AG09319 (cell line): ENCODE data around the gene GALP.
"Not testable (repeated sequence)": the region's sequence is repeated elsewhere in the genome, so short reads cannot be mapped to it uniquely, and the experiment has no call there.

ENCODE experiments used
- DNase-seq: peaks from one replicate; pipeline ENCODE4 v3.0.0-alpha.2; 2010; ENCODE audit warnings: low read depth; ENCODE audit errors: extremely low read depth
- TF ChIP-seq, protein P1 (sequence below): IDR thresholded peaks from 2 replicates; pipeline ENCODE4 v1.5.1; 2011; ENCODE audit warnings: low read depth, mild to moderate bottlenecking, inconsistent platforms, low read length, moderate library complexity

The GALP gene

DNA sequence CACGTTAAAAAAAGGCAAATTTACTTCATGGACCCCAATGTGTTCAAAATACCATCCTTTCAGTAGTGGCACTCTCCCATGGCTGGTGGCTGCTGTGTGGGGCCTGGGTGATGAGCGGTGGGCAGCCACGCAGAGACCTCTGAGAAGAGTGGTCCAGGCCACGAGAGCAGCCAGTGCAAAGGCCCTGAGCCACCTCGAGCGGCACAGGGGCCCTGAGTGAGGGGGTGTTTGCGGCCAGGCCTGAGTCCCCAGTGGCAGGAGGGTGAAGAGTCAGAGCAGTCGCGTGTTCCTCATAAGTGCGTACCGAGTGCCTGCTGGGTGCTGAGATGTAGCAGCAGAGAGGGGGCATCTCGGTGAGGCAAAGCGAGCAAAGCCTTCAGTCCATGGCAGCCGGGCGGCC lies 27.7 kb upstream of the GALP start:
- TF ChIP-seq, protein P1, sequence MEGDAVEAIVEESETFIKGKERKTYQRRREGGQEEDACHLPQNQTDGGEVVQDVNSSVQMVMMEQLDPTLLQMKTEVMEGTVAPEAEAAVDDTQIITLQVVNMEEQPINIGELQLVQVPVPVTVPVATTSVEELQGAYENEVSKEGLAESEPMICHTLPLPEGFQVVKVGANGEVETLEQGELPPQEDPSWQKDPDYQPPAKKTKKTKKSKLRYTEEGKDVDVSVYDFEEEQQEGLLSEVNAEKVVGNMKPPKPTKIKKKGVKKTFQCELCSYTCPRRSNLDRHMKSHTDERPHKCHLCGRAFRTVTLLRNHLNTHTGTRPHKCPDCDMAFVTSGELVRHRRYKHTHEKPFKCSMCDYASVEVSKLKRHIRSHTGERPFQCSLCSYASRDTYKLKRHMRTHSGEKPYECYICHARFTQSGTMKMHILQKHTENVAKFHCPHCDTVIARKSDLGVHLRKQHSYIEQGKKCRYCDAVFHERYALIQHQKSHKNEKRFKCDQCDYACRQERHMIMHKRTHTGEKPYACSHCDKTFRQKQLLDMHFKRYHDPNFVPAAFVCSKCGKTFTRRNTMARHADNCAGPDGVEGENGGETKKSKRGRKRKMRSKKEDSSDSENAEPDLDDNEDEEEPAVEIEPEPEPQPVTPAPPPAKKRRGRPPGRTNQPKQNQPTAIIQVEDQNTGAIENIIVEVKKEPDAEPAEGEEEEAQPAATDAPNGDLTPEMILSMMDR: no peak
- no peak for DNase-seq

DNA sequence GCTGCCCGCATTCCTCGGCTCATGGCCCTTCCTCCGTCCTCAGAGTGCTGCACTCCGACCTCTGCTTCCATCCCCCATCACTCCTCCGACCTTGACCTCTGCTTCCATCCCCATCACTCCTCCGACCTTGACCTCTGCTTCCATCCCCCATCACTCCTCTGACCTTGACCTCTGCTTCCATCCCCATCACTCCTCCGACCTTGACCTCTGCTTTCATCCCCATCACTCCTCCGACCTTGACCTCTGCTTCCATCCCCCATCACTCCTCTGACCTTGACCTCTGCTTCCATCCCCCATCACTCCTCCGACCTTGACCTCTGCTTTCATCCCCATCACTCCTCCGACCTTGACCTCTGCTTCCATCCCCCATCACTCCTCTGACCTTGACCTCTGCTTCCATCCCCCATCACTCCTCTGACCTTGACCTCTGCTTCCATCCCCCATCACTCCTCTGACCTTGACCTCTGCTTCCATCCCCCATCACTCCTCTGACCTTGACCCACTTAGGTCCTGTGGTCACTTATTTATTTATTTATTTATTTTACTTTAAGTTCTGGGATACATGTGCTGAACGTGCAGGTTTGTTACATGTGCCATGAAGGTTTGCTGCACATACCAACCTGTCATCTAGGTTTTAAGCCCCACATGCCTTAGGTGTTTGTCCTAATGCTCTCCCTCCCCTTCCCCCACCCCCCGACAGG lies 26.7 kb upstream of the GALP start:
- DNase-seq: not testable (repeated sequence)

DNA sequence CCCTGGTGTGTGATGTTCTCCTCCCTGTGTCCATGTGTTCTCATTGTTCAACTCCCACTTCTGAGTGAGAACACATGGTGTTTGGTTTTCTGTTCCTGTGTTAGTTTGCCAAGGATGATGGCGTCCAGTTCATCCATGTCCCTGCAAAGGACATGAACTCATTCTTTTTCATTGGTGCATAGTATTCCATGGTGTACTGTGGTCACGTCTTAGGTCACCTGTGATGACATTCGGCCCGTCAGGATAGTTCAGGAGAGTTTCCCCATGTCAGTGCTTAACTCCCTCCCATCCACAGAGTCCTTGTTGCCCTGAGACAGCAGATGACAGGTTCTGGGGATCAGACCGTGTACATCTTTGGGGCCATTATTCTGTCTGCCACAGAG lies 26.2 kb upstream of the GALP start:
- no peak for DNase-seq

DNA sequence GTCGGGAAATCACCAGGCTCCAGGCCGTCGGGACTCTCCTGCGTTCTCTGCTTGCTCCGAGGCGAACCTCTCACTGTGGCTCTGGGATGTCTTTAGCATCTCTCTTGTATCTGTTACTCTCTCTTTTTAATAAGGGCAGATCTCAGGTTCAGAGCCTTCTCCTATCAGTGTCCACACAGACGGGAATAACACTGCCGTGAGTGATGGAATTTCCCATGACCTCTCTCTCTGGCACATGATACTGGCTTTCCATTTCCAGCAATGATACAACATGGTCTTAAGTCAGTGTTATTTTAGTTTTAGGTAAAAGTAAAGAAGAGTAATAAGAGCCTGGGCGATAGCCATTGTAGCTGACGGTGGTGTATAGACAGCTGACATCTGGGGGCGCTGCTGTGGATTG lies 25.4 kb upstream of the GALP start:
- DNase-seq: no peak
- TF ChIP-seq, protein P1: no peak

More for the DNA sequence above, 26.2 kb upstream of the GALP start:
- TF ChIP-seq, protein P1: no peak

DNA sequence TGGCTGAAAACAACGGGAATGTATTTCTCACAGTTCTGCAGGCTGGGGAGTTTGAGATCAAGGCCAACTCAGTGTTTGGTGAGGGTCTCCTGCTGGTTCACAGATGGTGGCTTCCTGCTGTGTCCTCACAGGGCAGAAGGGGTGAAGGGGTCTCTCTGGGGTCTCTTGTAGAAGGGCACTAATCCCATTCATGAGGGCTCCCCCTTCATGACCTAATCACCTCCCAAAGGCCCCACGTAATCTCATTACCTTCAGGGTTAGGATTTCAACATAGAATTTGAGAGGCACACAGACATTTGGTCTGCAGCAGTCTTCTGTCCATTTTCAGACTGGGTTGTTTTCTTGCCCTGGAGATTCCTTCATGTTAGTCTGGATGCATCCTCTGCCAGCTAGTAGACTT lies 23.2 kb upstream of the GALP start:
- TF ChIP-seq, protein P1: no peak
- DNase-seq: no peak

DNA sequence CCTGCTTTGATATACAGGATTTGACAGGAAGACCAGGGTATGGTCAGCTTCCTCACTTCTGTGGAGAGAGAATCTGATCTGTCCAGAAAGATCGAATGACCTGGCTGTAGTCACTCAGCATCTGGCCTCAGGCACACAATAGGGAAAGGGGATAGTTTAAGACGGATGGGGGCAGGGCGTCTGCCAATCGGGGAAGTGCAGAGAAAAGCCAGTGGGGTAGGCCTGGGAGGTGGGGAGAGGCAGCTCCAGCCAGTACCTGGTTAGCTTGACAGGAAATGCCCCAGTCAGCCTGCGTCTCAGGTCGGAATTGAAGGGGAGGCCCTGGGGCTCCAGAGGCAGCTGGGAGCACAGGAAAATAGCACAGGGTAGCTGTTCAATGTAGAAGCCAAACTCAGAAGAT lies 22.3 kb upstream of the GALP start:
- no peak for DNase-seq
- TF ChIP-seq, protein P1: no peak

DNA sequence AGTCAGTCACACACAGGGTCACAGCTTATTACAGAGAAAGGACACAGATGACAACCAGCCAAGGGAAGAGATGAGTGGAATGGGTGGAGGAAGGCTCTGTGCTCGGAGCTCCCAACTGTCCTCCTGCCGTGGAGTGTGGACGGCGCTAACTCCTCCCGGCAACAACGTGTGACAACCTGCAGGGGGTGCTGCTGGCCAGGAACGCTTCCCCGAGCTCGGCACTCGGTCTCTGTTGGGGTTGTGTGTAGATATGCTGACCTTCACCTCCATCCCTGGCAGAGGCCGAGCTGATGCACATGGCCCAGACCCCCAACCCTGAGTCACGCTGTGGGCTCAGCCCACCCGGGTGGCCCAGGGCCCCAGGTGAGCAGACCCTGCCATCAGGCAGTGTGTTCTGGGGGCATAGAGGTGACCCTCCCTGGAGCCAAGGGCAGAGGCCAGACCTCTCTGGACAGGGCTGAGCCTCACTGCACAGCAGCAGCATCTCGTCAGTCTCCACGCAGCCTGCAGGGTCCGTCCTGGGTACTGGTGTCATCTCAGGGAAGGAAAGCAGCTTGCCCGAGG lies 20.6 kb upstream of the GALP start:
- TF ChIP-seq, protein P1: no peak; the same call in none of the 2 replicates
- DNase-seq: no peak

DNA sequence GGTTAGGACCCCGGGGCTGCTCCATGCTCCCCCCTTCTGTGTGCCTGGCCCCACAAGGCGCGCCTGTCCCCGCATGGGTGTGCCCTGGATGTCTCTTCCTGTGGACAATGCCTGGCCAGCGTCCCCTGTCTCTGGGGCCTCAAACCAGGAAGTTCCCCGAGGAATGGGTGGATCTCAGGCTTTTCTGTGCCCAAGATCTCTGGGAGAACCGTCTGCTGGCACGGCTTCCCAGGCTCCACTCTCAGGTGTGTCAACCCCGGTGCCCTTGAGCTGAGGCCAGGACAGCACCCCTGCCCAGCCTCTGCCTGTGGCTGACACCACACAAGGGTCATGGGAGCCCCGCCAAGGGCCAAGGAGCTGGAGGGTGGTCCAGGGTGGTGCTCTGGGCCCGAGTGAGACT lies 19.0 kb upstream of the GALP start:
- TF ChIP-seq, protein P1: no peak
- no peak for DNase-seq
